IMR-90 (cell line): ENCODE results near the gene TBC1D24. TPM values are rescaled to one million over a fixed set of nuclear protein-coding genes. Genes with fewer than 3 reads are reported as not detected.

ENCODE experiments used
- ATAC-seq: fragments of 200-7000 bp; cut with Tn5 transposase; 2 replicates; pipeline ENCODE4 v1.9.1; 2020; ENCODE audit warnings: low read depth, mild to moderate bottlenecking, moderate library complexity
- BruUV-seq: library from RNA; stranded (reverse); fragments of 400-500 nt; replicated peaks from 2 replicates; lab custom pipeline; 2021; lab: Mats Ljungman, UMichigan
- CTCF ChIA-PET: fragments of 300-600 bp; formaldehyde crosslinking; extraction: SDS; loops from one replicate; lab custom pipeline; 2021; ENCODE audit warnings: antibody characterized with exemption; lab: Yijun Ruan, JAX
- POLR2A ChIA-PET: fragments of 300-600 bp; sonication (Branson Sonifier 250); formaldehyde crosslinking; loops from one replicate; lab custom pipeline; 2022; ENCODE audit warnings: antibody characterized with exemption; ENCODE audit not compliant: unreplicated experiment; lab: Charles Lee
- DNase-seq: peaks from one replicate; pipeline ENCODE4 v3.0.0; 2013
- H2AFZ ChIP-seq: replicated peaks from 2 replicates; pipeline ENCODE3; 2013; ENCODE audit warnings: low read length, mild to moderate bottlenecking; ENCODE audit not compliant: poor library complexity
- H2AK5ac ChIP-seq: 2 replicates; pipeline ENCODE4 v1.6.1; 2013; ENCODE audit warnings: low read depth, low read length, inconsistent platforms
- H2AK9ac ChIP-seq: replicated peaks from 2 replicates; pipeline ENCODE3; 2013; ENCODE audit warnings: mild to moderate bottlenecking, low read depth, low read length, moderate library complexity; ENCODE audit not compliant: poor library complexity
- H2BK120ac ChIP-seq: 2 replicates; pipeline ENCODE4 v1.6.1; 2013; ENCODE audit warnings: low read depth, low read length, inconsistent platforms
- H2BK15ac ChIP-seq: 3 replicates; pipeline ENCODE4 v1.6.1; 2013; ENCODE audit warnings: low read depth, low read length, inconsistent platforms
- H2BK20ac ChIP-seq: 2 replicates; pipeline ENCODE4 v1.6.1; 2013; ENCODE audit warnings: low read depth, mild to moderate bottlenecking, inconsistent platforms, low read length, moderate library complexity
- H2BK5ac ChIP-seq: 2 replicates; pipeline ENCODE4 v1.6.1; 2013; ENCODE audit warnings: mild to moderate bottlenecking, low read depth, low read length, inconsistent platforms; ENCODE audit not compliant: poor library complexity, severe bottlenecking
- H3K14ac ChIP-seq: replicated peaks from 2 replicates; pipeline ENCODE4 v1.6.1; 2013; ENCODE audit warnings: low read depth, low read length, inconsistent platforms
- H3K18ac ChIP-seq: 2 replicates; pipeline ENCODE4 v1.6.1; 2013; ENCODE audit warnings: low read depth, low read length, control low read depth
- H3K23ac ChIP-seq: 2 replicates; pipeline ENCODE4 v1.6.1; 2013; ENCODE audit warnings: low read depth, low read length, inconsistent platforms
- H3K27ac ChIP-seq: 2 replicates; pipeline ENCODE4 v1.5.1; 2013; ENCODE audit warnings: mild to moderate bottlenecking, control low read depth, low read length; ENCODE audit not compliant: insufficient read depth
- H3K27me3 ChIP-seq: 2 replicates; pipeline ENCODE4 v1.6.1; 2013; ENCODE audit warnings: low read length; ENCODE audit not compliant: control insufficient read depth, insufficient read depth
- H3K36me3 ChIP-seq: 2 replicates; pipeline ENCODE4 v1.6.1; 2013; ENCODE audit warnings: low read length, mixed read lengths; ENCODE audit not compliant: control insufficient read depth, insufficient read depth
- H3K4ac ChIP-seq: 2 replicates; pipeline ENCODE4 v1.6.1; 2013; ENCODE audit warnings: low read depth, low read length, inconsistent platforms
- H3K4me1 ChIP-seq: 2 replicates; pipeline ENCODE4 v1.6.1; 2013; ENCODE audit warnings: low read length, mixed read lengths; ENCODE audit not compliant: control insufficient read depth, insufficient read depth
- H3K4me2 ChIP-seq: 2 replicates; pipeline ENCODE4 v1.6.1; 2013; ENCODE audit warnings: low read depth, mild to moderate bottlenecking, control low read depth, low read length, moderate library complexity
- H3K4me3 ChIP-seq: 2 replicates; pipeline ENCODE4 v1.5.1; 2013; ENCODE audit warnings: low read depth, mild to moderate bottlenecking, control low read depth, low read length, moderate library complexity; ENCODE audit not compliant: insufficient read depth
- H3K56ac ChIP-seq: 2 replicates; pipeline ENCODE4 v1.6.1; 2013; ENCODE audit warnings: low read length, inconsistent platforms; ENCODE audit not compliant: insufficient read depth; ENCODE audit errors: extremely low read depth
- H3K79me1 ChIP-seq, 2 experiments: 2 replicates each; pipeline ENCODE4 v1.6.1; 2013; ENCODE audit warnings: low read length in 2 of 2, inconsistent platforms in 1 of 2, low read depth in 1 of 2
- H3K9ac ChIP-seq: 2 replicates; pipeline ENCODE4 v1.6.1; 2013; ENCODE audit warnings: low read depth, low read length, control low read depth
- H3K9me1 ChIP-seq: 2 replicates; pipeline ENCODE4 v1.6.1; 2013; ENCODE audit warnings: low read length, inconsistent platforms; ENCODE audit not compliant: insufficient read depth
- H3K9me3 ChIP-seq: 2 replicates; pipeline ENCODE4 v1.6.1; 2013; ENCODE audit warnings: low read length; ENCODE audit not compliant: control insufficient read depth, insufficient read depth
- H4K20me1 ChIP-seq: 2 replicates; pipeline ENCODE4 v1.6.1; 2013; ENCODE audit warnings: low read length, inconsistent platforms; ENCODE audit not compliant: insufficient read depth
- H4K5ac ChIP-seq: 2 replicates; pipeline ENCODE4 v1.6.1; 2013; ENCODE audit warnings: mild to moderate bottlenecking, low read depth, low read length, control low read depth
- H4K8ac ChIP-seq, 2 experiments: 2 replicates each; pipeline ENCODE4 v1.6.1; 2013; ENCODE audit warnings: low read depth in 2 of 2, low read length in 2 of 2, control low read depth in 1 of 2, inconsistent platforms in 1 of 2
- H4K91ac ChIP-seq: 2 replicates; pipeline ENCODE4 v1.6.1; 2013; ENCODE audit warnings: low read depth, low read length, inconsistent platforms; ENCODE audit not compliant: insufficient read depth
- BHLHE40 ChIP-seq: fragments of 150-350 bp; IDR thresholded peaks from 2 replicates; pipeline ENCODE4 v1.6.1; 2016; ENCODE audit warnings: mild to moderate bottlenecking, low read depth, low read length
- CEBPB ChIP-seq: IDR thresholded peaks from 2 replicates; pipeline ENCODE4 v1.6.1; 2012; ENCODE audit warnings: low read depth, low read length, improper control_type of control experiment
- CHD1 ChIP-seq: IDR thresholded peaks from 2 replicates; pipeline ENCODE4 v1.6.1; 2012; ENCODE audit warnings: low read depth, low read length, improper control_type of control experiment
- FOS ChIP-seq: fragments of 150-350 bp; IDR thresholded peaks from 2 replicates; pipeline ENCODE4 v1.6.1; 2016; ENCODE audit warnings: low read depth, low read length
- MAFK ChIP-seq: IDR thresholded peaks from 2 replicates; pipeline ENCODE4 v1.6.1; 2012; ENCODE audit warnings: low read depth, low read length, improper control_type of control experiment
- MAZ ChIP-seq: IDR thresholded peaks from 2 replicates; pipeline ENCODE4 v1.6.1; 2012; ENCODE audit warnings: low read depth, mild to moderate bottlenecking, low read length, improper control_type of control experiment, moderate library complexity, borderline replicate concordance
- MXI1 ChIP-seq: IDR thresholded peaks from 2 replicates; pipeline ENCODE4 v1.6.1; 2012; ENCODE audit warnings: low read depth, mild to moderate bottlenecking, low read length, moderate library complexity, borderline replicate concordance
- NFE2L2 ChIP-seq: fragments of 150-350 bp; IDR thresholded peaks from 2 replicates; pipeline ENCODE4 v1.6.1; 2016; ENCODE audit warnings: low read depth, mild to moderate bottlenecking, low read length
- POLR2A ChIP-seq: IDR thresholded peaks from 2 replicates; pipeline ENCODE4 v1.6.1; 2012; ENCODE audit warnings: mild to moderate bottlenecking, low read depth, low read length
- RAD21 ChIP-seq: IDR thresholded peaks from 2 replicates; pipeline ENCODE4 v1.6.1; 2012; ENCODE audit warnings: low read length, improper control_type of control experiment
- RCOR1 ChIP-seq: IDR thresholded peaks from 2 replicates; pipeline ENCODE4 v1.6.1; 2012; ENCODE audit warnings: mild to moderate bottlenecking, low read length, improper control_type of control experiment; ENCODE audit not compliant: insufficient replicate concordance
- RFX5 ChIP-seq: IDR thresholded peaks from 2 replicates; pipeline ENCODE4 v1.8.0; 2012; ENCODE audit warnings: low read depth, mild to moderate bottlenecking, low read length, moderate library complexity
- SMC3 ChIP-seq: fragments of 150-350 bp; IDR thresholded peaks from 2 replicates; pipeline ENCODE4 v1.6.1; 2016; ENCODE audit warnings: low read depth, mild to moderate bottlenecking, antibody characterized with exemption, low read length, moderate library complexity
- WGBS, 2 experiments: methylation state at CpG; one replicate each; pipeline versions ENCODE4 v1.1.5 to v1.1.7; 2013; ENCODE audit warnings: missing lambda C conversion rate in 2 of 2; ENCODE audit not compliant: insufficient read length in 1 of 2; ENCODE audit errors: extremely low coverage in 2 of 2; 5-methylcytosine and 5-hydroxymethylcytosine counted together
- dilution Hi-C: fragments of 300-500 bp; cut with HindIII; formaldehyde crosslinking; loops from one replicate; pipeline ENCODE4 v1.14.3; 2018; ENCODE audit warnings: low sequenced_read_pairs; ENCODE audit not compliant: unreplicated experiment
- in situ Hi-C: fragments of 300-500 bp; cut with MboI; formaldehyde crosslinking; loops from 3 replicates; pipeline ENCODE4 v1.14.3; 2019; ENCODE audit warnings: low sequenced_read_pairs, inconsistent platforms, mixed read lengths
- intact Hi-C: fragments of 100-400 bp; cut with micrococcal nuclease; formaldehyde crosslinking; loops from 2 replicates; pipeline ENCODE4 v1.10.0; 2022
- polyA plus RNA-seq, 3 experiments: library from polyadenylated mRNA; depleted of rRNA; stranded (reverse); fragments of >200 nt; gene quantifications; 2 replicates each; pipeline ENCODE4 v1.2.3, GENCODE V29; 2012; ENCODE audit warnings: low replicate concordance in 1 of 3
- total RNA-seq: library from RNA; depleted of rRNA; stranded (reverse); fragments of >200 nt; gene quantifications from 2 replicates; pipeline ENCODE4 v1.2.3, GENCODE V29; 2012
- TF ChIP-seq, protein P1 (sequence below): fragments of 150-350 bp; IDR thresholded peaks from 2 replicates; pipeline ENCODE4 v1.6.1; 2016; ENCODE audit warnings: low read depth, mild to moderate bottlenecking, low read length, moderate library complexity, borderline replicate concordance
- TF ChIP-seq, protein P2 (sequence below): conservative IDR thresholded peaks from 2 replicates; pipeline ENCODE4 v1.5.1; 2012; ENCODE audit warnings: mild to moderate bottlenecking, low read depth, low read length, improper control_type of control experiment
- TF ChIP-seq, protein P3 (sequence below): fragments of 150-350 bp; IDR thresholded peaks from 2 replicates; pipeline ENCODE4 v1.6.1; 2017; ENCODE audit warnings: mild to moderate bottlenecking, antibody characterized with exemption, low read length, low read depth

The TBC1D24 gene
- total and polyA plus RNA-seq, 2 of the 4 experiments (the other 2 are of a cell fraction) = 7.5 to 13.4 TPM

GRCh38 chr16:2457946-2458345, 17.0 kb upstream of the TBC1D24 start:
- Histone ChIP-seq H3K4me1 (peaks cover 7% of the 10 kb centered on the region; the same call in 1 of the 2 replicates), H3K36me3 (peaks cover 22% of the 10 kb centered on the region), H3K79me1 (peaks cover 3 to 48% of the 10 kb centered on the region in 2 experiments; a peak in 3 of 4 replicates), H2BK15ac (no peak overlapping the region), H2AK9ac (peak overlapping the region; percentile 5), H2AFZ (no peak overlapping the region), H3K4ac (no peak overlapping the region), H3K56ac (no peak overlapping the region), H4K8ac (no peak overlapping the region), H2BK120ac (no peak overlapping the region), H4K91ac (no peak overlapping the region), H3K9me3 (no peaks in the 10 kb centered on the region), H3K27ac (no peak overlapping the region), H3K9me1 (no peaks in the 10 kb centered on the region; the same call in 1 of the 2 replicates), H3K27me3 (no peaks in the 10 kb centered on the region), H2BK5ac (no peak overlapping the region), H3K18ac (no peak overlapping the region), H3K4me2 (no peak overlapping the region), H2AK5ac (no peak overlapping the region), H4K20me1 (no peaks in the 10 kb centered on the region; the same call in 1 of the 2 replicates), H3K23ac (no peak overlapping the region), H3K4me3 (no peak overlapping the region), H4K5ac (no peak overlapping the region), H2BK20ac (no peak overlapping the region), H3K9ac (no peak overlapping the region), H3K14ac (no peak overlapping the region)
- dilution Hi-C loops (no loop called here), in situ Hi-C loops (no loop called here), intact Hi-C loops (no loop called here)
- TF ChIP-seq CHD1 (no peak), MAZ (no peak), RFX5 (no peak), RAD21 (no peak), MXI1 (no peak), MAFK (no peak), BHLHE40 (no peak), SMC3 (no peak), NFE2L2 (no peak), POLR2A (no peak), CEBPB (no peak), RCOR1 (no peak), FOS (no peak)
- TF ChIP-seq, protein P1, sequence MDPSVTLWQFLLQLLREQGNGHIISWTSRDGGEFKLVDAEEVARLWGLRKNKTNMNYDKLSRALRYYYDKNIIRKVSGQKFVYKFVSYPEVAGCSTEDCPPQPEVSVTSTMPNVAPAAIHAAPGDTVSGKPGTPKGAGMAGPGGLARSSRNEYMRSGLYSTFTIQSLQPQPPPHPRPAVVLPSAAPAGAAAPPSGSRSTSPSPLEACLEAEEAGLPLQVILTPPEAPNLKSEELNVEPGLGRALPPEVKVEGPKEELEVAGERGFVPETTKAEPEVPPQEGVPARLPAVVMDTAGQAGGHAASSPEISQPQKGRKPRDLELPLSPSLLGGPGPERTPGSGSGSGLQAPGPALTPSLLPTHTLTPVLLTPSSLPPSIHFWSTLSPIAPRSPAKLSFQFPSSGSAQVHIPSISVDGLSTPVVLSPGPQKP = no peak
- TF ChIP-seq, protein P2, sequence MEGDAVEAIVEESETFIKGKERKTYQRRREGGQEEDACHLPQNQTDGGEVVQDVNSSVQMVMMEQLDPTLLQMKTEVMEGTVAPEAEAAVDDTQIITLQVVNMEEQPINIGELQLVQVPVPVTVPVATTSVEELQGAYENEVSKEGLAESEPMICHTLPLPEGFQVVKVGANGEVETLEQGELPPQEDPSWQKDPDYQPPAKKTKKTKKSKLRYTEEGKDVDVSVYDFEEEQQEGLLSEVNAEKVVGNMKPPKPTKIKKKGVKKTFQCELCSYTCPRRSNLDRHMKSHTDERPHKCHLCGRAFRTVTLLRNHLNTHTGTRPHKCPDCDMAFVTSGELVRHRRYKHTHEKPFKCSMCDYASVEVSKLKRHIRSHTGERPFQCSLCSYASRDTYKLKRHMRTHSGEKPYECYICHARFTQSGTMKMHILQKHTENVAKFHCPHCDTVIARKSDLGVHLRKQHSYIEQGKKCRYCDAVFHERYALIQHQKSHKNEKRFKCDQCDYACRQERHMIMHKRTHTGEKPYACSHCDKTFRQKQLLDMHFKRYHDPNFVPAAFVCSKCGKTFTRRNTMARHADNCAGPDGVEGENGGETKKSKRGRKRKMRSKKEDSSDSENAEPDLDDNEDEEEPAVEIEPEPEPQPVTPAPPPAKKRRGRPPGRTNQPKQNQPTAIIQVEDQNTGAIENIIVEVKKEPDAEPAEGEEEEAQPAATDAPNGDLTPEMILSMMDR = no peak
- TF ChIP-seq, protein P3, sequence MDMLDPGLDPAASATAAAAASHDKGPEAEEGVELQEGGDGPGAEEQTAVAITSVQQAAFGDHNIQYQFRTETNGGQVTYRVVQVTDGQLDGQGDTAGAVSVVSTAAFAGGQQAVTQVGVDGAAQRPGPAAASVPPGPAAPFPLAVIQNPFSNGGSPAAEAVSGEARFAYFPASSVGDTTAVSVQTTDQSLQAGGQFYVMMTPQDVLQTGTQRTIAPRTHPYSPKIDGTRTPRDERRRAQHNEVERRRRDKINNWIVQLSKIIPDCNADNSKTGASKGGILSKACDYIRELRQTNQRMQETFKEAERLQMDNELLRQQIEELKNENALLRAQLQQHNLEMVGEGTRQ = no peak
- DNase-seq (no peak), ATAC-seq (no peak)
- WGBS, 2 experiments = no CpG with 5 or more reads among the region's 7 CpGs
- POLR2A ChIA-PET = no interaction called here
- no TSS peak for BruUV-seq
- CTCF ChIA-PET = interaction anchor here (0.7 kb wide), 1 partner anchor 78 kb away, joined by 3 read pairs; no protein-coding TSS in a partner anchor
